Nephron (organoid): ENCODE data around the gene STEAP3.

Source experiments
- H3K27ac Mint-ChIP-seq, 3 experiments: 2 replicates each; pipeline ENCODE4 v1.8.0; 2020; ENCODE audit warnings: mixed read lengths in 3 of 3, mild to moderate bottlenecking in 2 of 3, moderate library complexity in 1 of 3
- H3K27me3 Mint-ChIP-seq: 2 replicates; pipeline ENCODE4 v1.8.0; 2021; ENCODE audit warnings: low read depth, mild to moderate bottlenecking, moderate library complexity, mixed read lengths
- H3K36me3 Mint-ChIP-seq: 2 replicates; pipeline ENCODE4 v1.8.0; 2020; ENCODE audit warnings: low read depth, mixed read lengths
- H3K4me1 Mint-ChIP-seq: 2 replicates; pipeline ENCODE4 v1.8.0; 2020; ENCODE audit warnings: mixed read lengths
- H3K4me3 Mint-ChIP-seq, 3 experiments: 2 replicates each; pipeline ENCODE4 v1.8.0; 2020; ENCODE audit warnings: mild to moderate bottlenecking in 3 of 3, mixed read lengths in 3 of 3, moderate library complexity in 2 of 3
- H3K9me3 Mint-ChIP-seq: 2 replicates; pipeline ENCODE4 v1.8.0; 2020; ENCODE audit warnings: mixed read lengths
- TF ChIP-seq, protein P1 (sequence below), 3 experiments: fragments of 200-600 bp; sonication (generic); IDR thresholded peaks; one replicate each; pipeline ENCODE4 v1.5.0; 2021; ENCODE audit warnings: antibody characterized with exemption in 3 of 3; ENCODE audit not compliant: unreplicated experiment in 3 of 3

The STEAP3 gene

GRCh38 chr2:119208791-119209203 lies 14.8 kb upstream of the STEAP3 start:
- no peaks in the 10 kb centered on the region for H3K4me1 Mint-ChIP-seq
- H3K4me3 Mint-ChIP-seq, result no peak overlapping the region
- no peak overlapping the region for H3K27ac Mint-ChIP-seq
- TF ChIP-seq, protein P1, sequence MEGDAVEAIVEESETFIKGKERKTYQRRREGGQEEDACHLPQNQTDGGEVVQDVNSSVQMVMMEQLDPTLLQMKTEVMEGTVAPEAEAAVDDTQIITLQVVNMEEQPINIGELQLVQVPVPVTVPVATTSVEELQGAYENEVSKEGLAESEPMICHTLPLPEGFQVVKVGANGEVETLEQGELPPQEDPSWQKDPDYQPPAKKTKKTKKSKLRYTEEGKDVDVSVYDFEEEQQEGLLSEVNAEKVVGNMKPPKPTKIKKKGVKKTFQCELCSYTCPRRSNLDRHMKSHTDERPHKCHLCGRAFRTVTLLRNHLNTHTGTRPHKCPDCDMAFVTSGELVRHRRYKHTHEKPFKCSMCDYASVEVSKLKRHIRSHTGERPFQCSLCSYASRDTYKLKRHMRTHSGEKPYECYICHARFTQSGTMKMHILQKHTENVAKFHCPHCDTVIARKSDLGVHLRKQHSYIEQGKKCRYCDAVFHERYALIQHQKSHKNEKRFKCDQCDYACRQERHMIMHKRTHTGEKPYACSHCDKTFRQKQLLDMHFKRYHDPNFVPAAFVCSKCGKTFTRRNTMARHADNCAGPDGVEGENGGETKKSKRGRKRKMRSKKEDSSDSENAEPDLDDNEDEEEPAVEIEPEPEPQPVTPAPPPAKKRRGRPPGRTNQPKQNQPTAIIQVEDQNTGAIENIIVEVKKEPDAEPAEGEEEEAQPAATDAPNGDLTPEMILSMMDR (IDR thresholded peaks at IDR 0.05; ENCODE audit: unreplicated experiment in 3 of 3), result no peak
- no peaks in the 10 kb centered on the region for H3K9me3 Mint-ChIP-seq
- no peaks in the 10 kb centered on the region for H3K36me3 Mint-ChIP-seq
- peaks cover 19% of the 10 kb centered on the region for H3K27me3 Mint-ChIP-seq

GRCh38 chr2:119212139-119212800 lies 11.4 kb upstream of the STEAP3 start:
- Mint-ChIP-seq H3K27ac (no peak overlapping the region), H3K36me3 (no peaks in the 10 kb centered on the region), H3K9me3 (no peaks in the 10 kb centered on the region), H3K4me1 (no peaks in the 10 kb centered on the region), H3K27me3 (peaks cover 22% of the 10 kb centered on the region), H3K4me3 (no peak overlapping the region)
- TF ChIP-seq, protein P1 (IDR thresholded peaks at IDR 0.05; ENCODE audit: unreplicated experiment in 3 of 3), result no peak

GRCh38 chr2:119214453-119215037 lies 9.1 kb upstream of the STEAP3 start:
- TF ChIP-seq, protein P1 (IDR thresholded peaks at IDR 0.05; ENCODE audit: unreplicated experiment in 3 of 3), result no peak
- no peak overlapping the region for H3K4me3 Mint-ChIP-seq
- no peaks in the 10 kb centered on the region for H3K36me3 Mint-ChIP-seq
- H3K27ac Mint-ChIP-seq, result no peak overlapping the region
- no peaks in the 10 kb centered on the region for H3K4me1 Mint-ChIP-seq
- H3K9me3 Mint-ChIP-seq, result no peaks in the 10 kb centered on the region
- peaks cover 23% of the 10 kb centered on the region for H3K27me3 Mint-ChIP-seq

DNA sequence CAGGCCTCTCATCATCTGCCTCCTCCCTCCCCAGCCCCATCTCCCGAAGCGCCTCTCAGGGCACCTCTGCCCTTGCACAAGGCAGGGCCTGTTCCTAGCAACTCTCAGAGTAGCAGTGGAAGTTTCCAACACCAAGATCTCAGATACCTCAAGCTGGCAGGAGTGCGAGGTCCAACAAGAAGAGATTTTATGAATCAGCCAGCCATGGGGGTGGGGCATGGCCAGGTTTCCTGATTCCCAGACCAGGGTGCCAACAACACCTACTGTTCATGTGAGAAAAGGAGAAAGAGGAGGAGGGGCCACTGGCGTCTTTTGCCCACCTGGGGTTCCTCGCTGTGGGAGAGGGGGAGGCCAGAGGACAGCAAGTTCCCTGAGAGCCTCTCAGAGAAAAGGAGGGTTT lies 6.6 kb upstream of the STEAP3 start:
- no peaks in the 10 kb centered on the region for H3K9me3 Mint-ChIP-seq
- peaks cover 7% of the 10 kb centered on the region for H3K4me1 Mint-ChIP-seq
- no peaks in the 10 kb centered on the region for H3K36me3 Mint-ChIP-seq
- H3K27ac Mint-ChIP-seq, result no peak overlapping the region
- no peak overlapping the region for H3K4me3 Mint-ChIP-seq
- TF ChIP-seq, protein P1 (IDR thresholded peaks at IDR 0.05; ENCODE audit: unreplicated experiment in 3 of 3), result no peak
- peaks cover 42% of the 10 kb centered on the region for H3K27me3 Mint-ChIP-seq

DNA sequence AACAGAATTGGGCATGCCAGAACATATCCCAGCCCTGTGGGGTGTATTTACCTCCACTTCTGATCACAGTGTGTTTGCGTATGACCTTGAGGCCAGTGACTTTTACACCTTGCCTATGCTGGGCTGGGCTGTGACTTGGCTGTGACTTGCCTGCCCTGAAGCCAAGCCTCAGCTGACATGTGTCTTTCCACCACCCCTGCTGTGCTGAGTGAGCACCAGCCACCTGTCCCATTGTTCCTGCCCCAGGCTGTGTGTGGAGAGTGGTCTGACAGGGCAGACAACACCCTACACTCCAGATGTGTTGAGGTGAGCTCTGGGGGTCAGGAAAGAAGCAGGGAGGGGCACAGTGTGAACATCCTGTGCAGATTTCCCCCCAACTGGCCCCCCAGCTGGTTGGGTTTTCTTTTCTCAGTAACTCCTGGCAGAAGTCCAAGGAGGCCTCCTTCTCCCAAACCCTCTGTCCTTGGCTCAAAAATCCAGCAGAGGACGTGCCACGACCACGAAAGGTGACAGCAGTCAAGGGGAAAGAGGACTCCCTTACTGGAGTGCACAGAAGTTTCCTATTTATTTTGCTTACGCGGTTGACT lies 5.1 kb upstream of the STEAP3 start:
- TF ChIP-seq, protein P1 (IDR thresholded peaks at IDR 0.05; ENCODE audit: unreplicated experiment in 3 of 3), result peak; percentile 20 to 39 (median 31)
- peaks cover 7% of the 10 kb centered on the region for H3K4me1 Mint-ChIP-seq
- no peak overlapping the region for H3K4me3 Mint-ChIP-seq
- H3K36me3 Mint-ChIP-seq, result no peaks in the 10 kb centered on the region
- H3K27me3 Mint-ChIP-seq, result peaks cover 54% of the 10 kb centered on the region
- H3K27ac Mint-ChIP-seq, result no peak overlapping the region
- H3K9me3 Mint-ChIP-seq, result no peaks in the 10 kb centered on the region
